ENCODE results near the gene FMR1.

DNA sequence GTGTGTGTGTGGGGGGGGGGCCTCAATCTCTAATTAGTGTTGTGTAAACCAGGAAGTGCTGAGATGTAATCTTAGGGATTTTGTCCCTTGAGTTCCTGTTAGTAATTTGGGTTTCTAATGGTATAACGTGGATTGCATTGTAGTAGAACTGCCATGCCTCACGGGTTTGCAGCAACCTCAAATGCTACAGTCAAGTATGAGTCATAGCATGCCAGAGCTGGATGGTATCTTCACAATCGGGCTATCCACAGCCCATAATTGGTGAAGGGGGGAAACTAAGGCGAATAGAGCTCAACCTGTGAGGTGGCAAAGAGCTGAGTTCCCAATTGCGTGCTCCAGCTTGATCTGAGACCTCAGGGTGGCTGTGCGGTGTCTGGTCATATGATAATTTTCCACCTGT, 67.2 kb downstream of the FMR1 start:
- TF ChIP-seq, protein P1, sequence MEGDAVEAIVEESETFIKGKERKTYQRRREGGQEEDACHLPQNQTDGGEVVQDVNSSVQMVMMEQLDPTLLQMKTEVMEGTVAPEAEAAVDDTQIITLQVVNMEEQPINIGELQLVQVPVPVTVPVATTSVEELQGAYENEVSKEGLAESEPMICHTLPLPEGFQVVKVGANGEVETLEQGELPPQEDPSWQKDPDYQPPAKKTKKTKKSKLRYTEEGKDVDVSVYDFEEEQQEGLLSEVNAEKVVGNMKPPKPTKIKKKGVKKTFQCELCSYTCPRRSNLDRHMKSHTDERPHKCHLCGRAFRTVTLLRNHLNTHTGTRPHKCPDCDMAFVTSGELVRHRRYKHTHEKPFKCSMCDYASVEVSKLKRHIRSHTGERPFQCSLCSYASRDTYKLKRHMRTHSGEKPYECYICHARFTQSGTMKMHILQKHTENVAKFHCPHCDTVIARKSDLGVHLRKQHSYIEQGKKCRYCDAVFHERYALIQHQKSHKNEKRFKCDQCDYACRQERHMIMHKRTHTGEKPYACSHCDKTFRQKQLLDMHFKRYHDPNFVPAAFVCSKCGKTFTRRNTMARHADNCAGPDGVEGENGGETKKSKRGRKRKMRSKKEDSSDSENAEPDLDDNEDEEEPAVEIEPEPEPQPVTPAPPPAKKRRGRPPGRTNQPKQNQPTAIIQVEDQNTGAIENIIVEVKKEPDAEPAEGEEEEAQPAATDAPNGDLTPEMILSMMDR (IDR thresholded peaks at IDR 0.05) = no peak
- TF ChIP-seq POLR2AphosphoS5 (IDR thresholded peaks at IDR 0.05) (no peak), POLR2A (IDR thresholded peaks at IDR 0.05; ENCODE audit: low read depth) (no peak), EP300 (IDR thresholded peaks at IDR 0.05) (no peak)

All from esophagus muscularis mucosa (tissue), 4 donors.